NCI-H187 (cell line): Measurements from ENCODE around the gene B9D1.

Experiments
- DNase-seq, 2 experiments: peaks; one replicate each; lab custom pipeline; 2025; lab: John Stamatoyannopoulos, UW

B9D1 gene

DNA sequence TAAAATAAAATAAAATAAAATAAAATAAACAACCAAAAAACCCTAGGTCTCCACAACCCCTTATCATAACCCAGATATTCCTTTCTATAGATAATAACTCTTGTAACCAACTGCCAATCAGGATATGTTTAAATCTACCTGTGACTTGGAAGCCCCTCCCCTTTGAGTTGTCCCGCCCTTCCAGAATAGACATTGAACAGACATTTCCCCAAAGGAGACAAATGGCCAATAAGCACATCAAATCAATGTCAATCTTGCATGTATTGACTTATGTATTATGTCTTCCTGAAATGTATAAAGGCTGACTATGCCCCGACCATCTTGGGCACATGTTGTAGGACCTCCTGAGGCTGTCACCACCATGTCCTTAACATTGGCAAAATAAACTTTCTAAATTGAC is 14.3 kb upstream of the B9D1 start:
- no peak for DNase-seq

DNA sequence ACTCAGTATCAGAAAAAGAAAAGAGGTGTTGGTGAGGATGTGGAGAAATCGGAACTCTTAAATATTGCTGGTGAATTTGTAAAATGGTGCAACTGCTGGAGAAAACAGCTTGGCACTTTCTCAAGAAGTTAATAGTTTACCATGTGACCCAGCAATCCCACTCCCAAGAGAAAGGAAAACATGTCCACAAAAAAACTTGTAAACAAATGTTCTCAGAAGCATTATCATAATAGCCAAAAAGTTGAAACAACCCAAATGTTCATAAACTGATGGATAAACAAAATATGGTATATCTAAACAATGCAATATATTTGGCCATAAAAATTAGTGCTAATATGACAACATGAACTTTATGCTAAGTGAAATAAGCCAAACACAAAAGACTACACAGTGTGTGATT is 13.2 kb upstream of the B9D1 start:
- DNase-seq: no peak

- DNase-seq: no peak
Observed at GRCh38 chr17:19374136-19374535, 11.6 kb upstream of the B9D1 start.

GRCh38 chr17:19372866-19373504 is 10.5 kb upstream of the B9D1 start:
- DNase-seq: no peak

- DNase-seq: no peak
Observed at GRCh38 chr17:19372439-19372838, 9.9 kb upstream of the B9D1 start.

- no peak for DNase-seq
Observed at GRCh38 chr17:19372011-19372370, 9.5 kb upstream of the B9D1 start.

DNA sequence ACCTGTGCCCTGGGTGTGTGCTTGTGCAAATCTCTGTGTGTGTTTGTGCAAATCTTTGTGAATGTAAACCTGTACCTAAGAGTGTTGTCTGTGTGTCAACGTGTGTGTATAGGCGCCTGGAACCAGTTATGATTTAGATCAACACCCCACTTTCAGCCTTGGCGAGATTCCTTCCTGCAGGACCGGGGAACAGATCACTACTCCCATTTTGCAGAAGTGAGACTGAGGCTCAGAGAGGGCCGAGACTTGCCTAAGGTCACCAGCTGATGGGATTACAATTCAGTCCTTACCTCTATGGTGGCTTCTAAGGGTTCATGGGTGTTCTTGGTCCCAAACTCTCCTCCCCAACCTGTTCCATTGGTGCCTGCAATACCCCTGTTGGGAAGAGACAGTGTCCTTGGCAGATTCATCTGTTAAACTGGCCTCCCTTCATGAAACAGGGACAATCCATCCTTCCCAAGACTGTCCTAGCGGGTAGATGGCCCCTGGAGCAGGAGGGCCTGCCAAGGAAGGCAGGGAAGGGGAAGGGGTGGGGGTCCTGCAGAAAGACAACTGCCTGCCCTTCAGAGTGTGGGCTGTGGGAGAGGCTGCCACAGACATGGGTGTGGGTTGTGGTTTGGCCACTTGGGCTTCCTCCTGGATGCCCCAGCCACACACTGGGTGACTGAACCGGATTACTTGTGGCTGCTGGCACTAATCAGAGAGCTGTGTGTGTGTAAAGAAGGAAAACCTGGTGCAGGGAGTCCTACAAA is 8.9 kb upstream of the B9D1 start:
- DNase-seq: no peak

- DNase-seq: no peak
Observed at GRCh38 chr17:19370493-19370960, 8.0 kb upstream of the B9D1 start.

GRCh38 chr17:19369846-19370492 is 7.4 kb upstream of the B9D1 start:
- DNase-seq: no peak

DNA sequence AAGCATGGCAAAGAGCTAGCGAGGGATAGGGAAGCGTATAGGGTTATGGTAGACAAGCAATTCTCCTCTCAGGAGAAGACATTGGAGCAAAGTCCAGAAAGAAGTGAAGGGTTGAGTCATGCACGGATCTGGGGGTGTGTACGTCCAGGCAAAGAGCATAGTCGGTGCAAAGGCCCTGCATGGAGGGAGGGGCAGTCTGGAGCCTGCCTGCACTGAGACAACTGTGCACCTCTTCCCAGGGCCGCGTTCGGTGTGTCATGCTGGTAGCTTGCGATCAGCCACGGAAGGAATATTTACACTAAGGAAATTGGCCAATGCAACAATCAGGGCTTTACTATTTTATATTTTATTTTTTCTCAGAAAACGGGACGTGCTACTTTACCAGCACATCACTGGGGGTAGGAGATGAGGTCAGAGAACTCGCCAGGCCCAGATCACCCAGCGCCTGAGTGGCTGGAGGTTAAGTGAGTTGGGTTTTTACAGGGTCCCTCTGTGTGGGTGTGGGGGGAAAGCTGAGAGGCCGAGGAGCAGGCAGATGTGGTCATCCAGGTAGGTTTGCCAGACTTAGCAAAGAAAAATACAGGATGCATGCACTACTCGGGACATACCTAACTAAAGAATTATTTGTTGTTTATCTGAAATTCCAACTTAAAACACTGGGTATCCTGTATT is 6.7 kb upstream of the B9D1 start:
- DNase-seq: no peak

DNA sequence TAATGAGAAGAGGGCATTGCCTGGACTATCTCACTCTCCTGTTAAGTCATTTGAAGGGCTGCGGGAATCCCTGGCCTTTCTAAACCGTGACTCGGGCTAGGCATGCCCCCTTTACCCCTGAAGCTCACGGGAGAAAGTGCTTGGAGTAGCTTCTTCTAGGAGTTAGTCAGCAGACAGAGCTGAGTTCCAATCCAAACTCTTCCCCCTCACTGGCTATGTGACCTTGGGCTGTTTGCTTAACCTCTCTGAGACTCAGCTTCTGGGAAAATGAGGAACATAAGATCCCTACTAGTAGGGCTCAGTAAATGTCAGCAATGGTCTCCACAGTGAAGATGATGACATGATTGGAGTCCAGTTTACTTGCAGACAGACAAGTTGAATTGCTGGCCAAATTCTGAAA is 5.7 kb upstream of the B9D1 start:
- no peak for DNase-seq

GRCh38 chr17:19366637-19366972 is 4.1 kb upstream of the B9D1 start:
- no peak for DNase-seq

DNA sequence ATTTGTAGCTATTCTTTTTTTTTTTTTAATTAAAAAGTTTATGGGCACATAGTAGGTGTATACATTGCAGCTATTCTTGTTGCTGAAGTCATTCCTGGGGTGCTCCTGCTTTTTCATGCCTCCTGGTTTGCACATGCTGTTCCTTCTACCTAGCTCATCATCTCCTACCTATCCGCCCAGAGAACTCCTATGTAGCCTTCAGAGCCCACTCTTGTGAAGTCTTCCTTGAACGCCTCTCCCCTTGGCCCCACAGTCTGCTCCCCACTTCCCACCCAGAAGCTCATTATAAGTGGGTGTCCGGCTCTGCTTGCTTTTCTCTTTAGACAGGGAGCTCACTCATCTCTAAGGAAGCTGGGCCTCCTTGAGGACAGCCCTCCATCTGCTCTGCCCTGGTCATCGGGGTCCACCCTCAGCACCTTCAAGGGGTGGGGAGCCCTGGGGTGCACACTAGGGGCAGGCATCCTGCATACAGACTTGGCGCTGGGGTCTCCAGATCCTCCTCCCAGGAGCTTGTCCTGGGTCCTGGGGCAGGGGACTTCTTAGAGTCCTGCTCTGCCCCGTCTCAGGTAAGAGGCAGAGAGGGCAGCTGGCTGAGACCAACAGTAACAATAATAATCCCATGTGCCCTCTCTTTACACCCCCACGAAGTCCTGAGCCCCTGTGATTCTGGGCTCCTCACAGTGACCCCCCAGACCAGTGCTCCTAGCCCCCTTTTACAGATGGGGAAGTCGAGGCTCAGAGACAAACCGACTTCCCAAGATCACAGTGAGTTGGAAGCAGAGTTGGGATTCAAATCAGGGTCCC is 3.5 kb upstream of the B9D1 start:
- no peak for DNase-seq

DNA sequence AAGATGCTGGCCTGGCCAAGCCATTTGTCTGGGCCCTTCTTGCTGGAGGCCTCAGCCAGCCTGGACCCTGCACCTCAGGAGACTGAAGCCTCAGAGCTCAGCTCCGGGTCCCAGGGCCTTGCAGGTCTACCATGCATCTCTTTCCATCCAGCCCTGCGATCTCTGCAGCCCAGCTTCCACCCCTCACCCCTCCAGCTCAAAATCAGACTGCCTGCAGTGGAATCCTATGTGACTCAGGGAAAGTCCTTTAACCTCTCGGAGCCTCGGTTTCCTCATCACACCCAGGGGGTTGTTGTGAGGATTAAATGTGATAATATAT is 2.9 kb upstream of the B9D1 start:
- DNase-seq: no peak

DNA sequence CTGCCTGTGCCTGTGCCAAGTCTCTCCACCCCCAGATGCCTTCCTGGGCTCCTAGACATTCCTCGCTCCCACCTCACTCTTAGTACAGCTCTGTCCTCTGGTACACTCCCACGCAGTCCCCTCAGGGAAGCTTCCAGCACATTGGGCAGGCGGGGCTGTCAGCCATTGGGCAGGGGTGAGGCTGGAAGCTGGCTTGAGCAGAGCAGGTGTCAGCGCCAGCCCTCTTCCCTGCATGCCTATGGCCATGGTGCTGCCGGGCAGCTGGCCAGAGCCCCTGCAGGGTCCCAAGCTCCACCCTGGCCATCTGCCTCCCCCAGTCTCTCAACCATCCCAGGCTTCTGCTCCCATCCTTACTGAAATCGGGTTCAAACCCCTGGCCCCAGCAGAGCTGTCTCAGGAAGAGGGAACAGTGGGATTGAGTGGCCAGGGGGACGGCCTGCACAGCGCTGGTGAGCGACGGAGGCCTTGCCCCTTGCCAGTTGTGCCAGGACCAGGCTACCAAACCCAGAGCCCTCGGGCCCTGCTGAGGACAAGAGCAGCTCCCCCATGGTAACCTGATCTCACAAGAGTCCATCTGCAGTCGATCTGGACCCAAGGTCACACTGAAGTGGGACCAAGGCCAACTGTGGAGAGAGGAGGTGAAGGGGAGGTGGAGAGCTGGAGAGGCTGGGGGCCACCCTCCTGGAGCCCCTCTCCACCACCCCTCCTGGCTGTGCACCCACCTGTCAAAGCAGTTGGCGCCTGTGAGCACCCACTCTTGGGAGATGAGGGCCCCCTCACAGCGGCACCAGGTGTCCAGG is 2.4 kb upstream of the B9D1 start:
- DNase-seq: no peak

DNA sequence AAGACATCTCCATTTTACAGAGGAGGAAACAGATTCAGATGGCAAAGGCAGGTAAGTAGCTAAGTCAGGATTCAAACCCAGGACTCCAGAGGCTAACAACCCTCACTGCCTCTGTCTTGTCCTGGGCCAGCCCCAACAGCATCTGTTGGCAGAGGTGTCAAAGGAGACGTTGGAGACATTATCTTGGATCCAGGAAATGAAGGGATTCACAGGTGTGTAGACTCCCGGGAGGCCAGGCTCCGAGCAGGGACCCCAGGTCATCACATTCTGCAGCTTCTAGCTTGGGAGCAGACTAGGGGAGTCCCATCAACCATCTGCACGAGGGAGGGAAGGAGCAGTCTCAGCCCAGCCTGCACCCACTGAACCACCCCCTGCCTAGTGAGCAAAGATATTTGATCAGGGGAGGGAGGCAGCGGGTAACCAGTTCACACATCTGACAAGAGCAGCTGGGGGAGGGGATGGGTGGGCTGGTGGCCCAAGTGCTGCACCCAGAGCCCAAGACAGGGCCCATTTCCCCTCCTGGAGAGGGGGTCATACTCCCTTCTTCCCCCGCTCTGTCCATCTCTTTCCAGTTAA is 1.0 kb upstream of the B9D1 start:
- no peak for DNase-seq

- no peak for DNase-seq
Observed at GRCh38 chr17:19363114-19363438, 553 bp upstream of the B9D1 start.

- no peak for DNase-seq
Observed at GRCh38 chr17:19361944-19362276, 613 bp downstream of the B9D1 start.

DNA sequence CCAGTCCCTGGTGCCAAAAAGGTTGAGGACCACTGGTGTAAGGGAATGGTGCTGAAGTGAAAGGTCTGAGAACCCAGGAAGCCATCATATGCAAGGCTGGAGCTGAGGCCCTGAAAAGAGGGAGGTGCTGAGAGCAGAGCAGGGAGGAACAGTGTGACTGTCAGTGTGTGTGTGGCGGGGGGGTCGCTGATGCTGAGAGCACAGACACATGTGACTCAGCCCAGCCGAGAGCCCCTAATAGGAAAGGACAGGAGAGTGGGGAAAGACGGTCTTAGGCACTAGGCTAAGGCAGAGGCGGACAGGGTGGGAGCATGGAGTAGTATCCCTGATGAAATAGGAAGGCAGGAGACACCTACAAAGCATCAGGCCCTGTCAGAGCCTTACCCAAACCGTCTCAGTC is 1.2 kb downstream of the B9D1 start:
- DNase-seq: no peak

- no peak for DNase-seq
Observed at GRCh38 chr17:19360772-19361171, 1.8 kb downstream of the B9D1 start.

GRCh38 chr17:19359856-19360255 is 2.7 kb downstream of the B9D1 start:
- no peak for DNase-seq
